Measurements from ENCODE around the gene TAOK1.

Gene TAOK1

DNA sequence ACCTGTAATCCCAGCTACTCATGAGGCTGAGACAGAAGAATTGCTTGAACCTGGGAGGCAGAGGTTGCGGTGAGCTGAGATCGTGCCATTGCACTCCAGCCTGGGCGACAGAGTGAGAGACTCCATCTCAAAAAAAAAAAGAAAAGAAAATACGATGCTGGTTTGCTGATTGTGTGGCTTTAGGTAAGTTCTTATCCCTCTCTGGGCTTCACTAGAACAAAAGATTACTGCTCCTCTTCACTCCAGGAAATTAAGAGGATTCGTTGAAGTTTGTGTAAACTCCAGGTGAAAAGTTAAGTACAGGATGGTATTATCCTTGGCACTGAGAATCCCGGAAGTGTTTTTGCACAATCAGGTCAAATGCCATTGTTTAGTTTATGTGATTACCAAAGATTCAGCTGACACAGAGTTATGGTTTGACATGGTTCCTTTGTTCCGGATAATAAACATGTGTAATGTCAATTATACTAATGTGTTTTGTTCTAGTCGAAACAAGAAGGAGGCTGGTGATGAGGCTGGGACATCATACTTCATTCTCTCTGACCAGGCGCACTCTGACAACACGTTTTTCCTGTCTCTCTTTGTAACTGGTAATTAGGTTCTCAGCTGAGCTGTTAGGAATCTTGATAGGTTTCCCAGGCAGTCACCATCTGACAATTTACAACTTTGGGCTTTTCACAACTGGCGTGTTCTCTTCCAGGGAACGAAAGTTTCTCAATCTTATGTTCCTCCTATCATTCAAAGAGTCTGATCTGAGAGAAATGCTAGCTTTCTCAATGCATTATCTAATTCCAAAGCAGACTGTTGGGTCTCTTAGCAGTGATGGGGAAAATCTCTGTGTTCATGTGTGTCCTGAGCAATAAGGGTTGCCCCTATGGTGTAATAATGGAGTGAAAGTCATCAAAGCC lies 10.8 kb upstream of the TAOK1 start:
- DNase-seq, result peak; percentile 49

DNA sequence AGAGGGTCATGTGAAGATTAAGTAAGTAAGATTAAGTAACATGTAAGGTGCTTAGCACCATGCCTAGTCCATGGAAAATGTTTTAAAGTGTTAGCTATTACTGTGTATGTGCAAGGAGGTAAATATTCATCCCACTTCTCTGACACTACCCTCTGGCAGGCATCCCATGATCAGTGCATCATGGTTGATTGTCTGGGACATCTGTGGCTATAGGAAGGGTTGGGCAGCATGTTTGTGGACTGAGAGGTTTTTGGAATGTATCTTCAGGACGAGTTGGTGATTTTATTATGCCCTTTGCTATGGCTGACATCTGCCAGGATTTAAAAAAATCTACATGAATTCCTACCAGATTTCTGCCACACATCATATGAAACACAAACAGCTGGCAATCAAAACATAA lies 6.5 kb upstream of the TAOK1 start:
- no peak for DNase-seq

- no peak for DNase-seq
Measured at GRCh38 chr17:29384901-29385300, 5.3 kb upstream of the TAOK1 start.

DNA sequence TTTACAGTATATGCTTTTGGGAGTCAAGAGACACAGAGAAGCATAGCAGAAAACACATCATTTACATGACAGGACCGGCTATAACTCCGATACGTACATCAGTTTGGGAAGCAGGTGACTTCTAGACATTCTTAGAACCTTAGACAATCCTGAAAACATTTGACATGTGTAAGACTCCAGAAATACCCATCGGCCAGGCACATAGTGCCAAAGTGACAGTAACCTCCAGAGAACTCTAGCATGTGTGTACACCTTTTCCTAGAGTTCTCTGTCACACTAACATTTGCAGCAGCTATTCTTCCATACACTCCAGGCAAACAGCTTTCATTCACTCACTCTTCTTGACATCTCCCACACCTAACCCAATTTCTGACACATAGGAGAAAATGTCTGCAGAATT lies 3.4 kb upstream of the TAOK1 start:
- no peak for DNase-seq

DNA sequence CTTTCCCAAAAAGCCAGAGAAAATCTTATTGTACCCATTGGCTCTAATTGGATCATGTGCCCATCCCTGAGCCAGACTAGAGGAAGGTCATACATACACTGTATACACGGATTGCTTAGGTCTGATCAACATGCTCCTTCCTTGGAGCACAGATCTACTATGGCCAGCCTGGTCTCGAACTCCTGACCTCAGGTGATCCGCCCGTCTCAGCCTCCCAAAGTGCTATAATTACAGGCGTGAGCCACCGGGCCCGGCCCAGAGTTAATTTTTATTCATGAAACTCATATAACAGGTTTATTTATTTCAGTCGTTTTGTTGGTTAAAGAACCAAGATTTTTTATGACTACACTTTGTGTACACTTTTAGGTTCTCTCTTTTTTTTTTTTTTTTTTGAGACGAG lies 1.2 kb upstream of the TAOK1 start:
- DNase-seq, result no peak

- DNase-seq, result peak; percentile 17
Measured at GRCh38 chr17:29390851-29391631, 878 bp downstream of the TAOK1 start.

DNA sequence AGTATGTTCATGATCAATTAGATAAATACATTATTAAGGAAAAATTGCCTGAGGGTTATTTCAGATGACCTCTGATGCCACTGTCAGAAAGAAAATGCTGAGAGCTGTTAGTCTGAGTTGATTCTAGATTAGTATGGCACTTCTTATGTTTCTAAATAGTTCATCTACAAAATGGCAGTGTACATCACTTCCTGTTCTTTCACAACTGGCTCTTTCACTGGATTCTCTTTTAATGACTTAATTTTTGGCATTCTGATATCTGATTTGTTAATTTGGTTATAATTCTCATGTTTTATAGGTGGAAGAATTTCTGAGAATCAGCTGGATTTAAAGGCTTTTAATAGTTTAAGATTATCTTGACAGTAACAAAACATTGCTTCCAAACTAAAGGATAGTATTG lies 3.3 kb downstream of the TAOK1 start:
- DNase-seq, result no peak

DNA sequence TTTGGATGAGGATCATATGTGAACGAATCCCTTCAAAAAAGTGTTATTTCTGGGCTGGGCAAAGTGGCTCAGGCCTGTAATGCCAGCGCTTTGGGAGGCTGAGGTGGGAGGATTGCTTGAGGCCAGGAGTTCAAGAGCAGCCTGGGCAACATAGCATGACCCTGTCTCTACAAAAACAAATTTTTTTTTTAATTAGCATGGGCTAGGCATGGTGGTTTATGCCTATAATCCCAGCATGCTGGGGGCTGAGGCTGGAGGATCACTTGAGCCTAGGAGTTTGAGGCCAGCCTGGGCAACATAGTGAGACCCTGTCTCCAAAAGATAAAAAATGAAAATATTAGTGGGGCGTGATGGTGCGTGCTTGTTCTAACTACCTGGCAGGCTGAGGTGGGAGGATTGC lies 4.6 kb downstream of the TAOK1 start:
- no peak for DNase-seq

DNA sequence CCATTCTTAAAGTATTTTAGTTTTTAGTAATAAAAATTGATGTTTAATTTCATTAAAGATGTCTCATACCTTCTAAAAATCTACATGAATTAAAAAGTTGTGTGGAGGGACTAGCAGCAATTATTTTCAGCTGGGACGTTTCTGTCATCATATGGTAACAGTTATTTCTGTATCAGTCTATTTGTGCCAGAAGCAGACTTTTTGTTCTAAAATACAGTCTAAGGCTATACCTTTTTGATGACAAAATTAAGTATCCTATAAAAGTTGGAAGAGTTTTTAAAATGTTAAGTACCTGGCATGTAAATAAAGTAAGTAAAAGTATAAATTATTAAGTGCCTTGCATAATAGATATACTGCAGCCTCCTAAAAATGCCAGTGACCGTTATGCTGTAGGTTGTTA lies 5.9 kb downstream of the TAOK1 start:
- DNase-seq, result no peak

GRCh38 chr17:29399634-29400033 lies 9.5 kb downstream of the TAOK1 start:
- DNase-seq, result no peak

DNA sequence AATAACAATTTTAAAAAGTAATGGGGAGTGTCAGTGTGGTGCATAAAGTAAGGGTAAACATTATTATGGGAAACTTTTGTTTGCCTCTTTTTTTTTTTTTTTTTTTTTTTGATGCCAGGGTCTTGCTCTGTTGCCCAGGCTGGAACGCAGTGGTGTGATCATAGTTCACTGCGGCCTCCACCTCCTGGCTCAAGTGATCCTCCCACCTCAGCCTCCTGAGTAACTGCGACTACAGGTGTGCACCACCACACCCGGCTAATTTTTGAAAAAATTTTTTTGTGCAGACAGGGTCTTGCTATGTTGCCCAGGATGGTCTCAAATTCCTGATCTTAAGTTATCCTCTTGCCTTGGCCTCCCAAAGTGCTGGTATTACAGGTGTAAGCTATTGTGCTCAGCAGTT lies 10.7 kb downstream of the TAOK1 start:
- DNase-seq, result no peak

GRCh38 chr17:29401258-29401657 lies 11.1 kb downstream of the TAOK1 start:
- DNase-seq, result no peak

- no peak for DNase-seq
Measured at GRCh38 chr17:29407856-29408255, 17.7 kb downstream of the TAOK1 start.

- DNase-seq, result no peak
Measured at GRCh38 chr17:29409963-29410362, 19.8 kb downstream of the TAOK1 start.

DNA sequence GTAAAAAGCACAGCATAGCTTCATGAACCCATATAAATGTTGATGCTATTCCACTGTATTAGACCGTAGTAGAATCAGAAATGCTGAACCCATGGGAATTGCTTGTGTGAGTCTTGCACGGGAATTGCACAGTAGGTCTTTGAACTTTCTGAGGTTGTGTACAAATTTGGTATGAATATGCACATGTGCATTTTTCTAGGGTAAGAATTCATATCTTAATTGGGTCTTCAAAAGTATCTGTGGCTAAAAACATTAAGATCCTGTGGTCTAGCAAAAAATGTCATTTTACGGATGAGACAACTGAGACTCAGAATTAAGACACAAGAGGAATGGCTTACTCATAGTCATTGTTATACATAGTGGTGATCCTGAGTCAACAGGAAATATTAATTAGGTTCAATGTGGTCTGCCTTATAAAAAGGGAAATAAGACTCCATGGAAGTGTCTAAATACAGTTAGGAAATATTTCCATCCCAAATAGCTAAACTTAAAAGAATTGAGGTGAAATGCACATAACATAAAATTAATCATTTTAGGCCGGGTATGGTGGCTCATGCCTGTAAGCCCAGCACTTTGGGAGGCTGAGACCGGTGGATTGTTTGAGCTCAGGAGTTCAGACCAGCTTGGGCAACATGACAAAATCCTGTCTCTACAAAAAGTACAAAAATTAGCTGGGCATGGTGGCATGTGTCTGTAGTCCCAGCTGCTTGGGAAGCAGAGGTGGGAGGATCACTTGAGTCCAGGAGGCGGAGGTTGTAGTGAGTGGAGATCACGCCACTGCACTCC lies 22.8 kb downstream of the TAOK1 start:
- DNase-seq, result no peak

DNA sequence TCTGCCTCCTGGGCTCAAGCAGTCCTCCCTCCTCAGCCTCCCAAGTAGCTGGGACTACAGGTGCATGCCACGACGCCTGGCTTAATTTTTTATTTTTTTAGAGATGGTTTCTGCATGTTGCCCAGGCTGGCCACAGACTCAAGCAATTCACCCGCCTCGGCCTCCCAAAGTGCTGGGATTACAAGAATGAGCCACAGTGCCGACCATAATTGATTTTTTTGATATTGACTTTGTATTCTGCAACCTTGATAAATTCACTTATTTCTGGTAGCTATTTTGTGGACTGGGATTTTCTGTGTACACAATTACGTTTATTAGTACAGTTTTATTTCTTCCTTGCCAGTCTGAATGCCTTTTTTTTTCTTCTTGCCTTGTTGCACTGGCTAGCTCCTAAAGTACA lies 30.0 kb downstream of the TAOK1 start:
- DNase-seq, result no peak

DNA sequence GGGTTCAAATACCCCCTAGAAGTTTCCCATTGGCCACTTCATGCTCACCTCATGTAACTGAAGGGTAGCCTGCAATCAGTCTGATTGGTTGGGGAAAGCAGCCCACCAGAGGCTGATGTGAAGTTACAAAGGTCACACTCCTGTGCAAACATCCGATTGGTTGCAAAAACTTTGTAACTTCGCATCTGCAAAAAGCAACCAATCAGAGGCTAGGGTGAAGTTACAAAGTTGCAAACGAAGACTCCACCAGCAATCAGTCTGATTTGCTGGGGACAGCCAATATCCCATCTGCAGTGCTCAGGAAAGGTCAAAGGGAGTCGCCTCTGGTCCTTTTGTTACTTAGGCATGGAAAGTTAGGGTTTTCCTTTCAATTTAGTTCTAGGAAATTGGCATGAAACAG lies 40.1 kb downstream of the TAOK1 start:
- DNase-seq, result no peak

DNA sequence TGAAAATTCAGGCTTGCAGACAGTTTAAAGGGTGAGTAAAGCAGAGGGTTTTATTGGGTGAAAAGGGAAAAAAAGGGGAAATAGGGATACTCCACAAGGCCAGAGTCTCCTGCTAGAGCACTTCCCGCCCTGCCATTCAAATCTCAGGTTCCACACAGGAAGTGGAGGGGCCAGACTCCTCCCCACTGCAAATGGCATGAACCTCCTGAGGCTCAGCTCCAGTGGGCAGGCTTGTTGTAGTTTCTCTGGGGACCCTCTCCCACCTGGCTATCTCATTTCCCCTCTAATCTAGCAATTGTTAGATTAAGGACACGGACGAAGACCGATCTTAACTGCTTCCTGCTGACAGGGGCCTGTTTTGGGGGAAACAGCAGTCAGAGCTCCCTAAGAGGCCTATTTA lies 43.4 kb downstream of the TAOK1 start:
- DNase-seq, result no peak

DNA sequence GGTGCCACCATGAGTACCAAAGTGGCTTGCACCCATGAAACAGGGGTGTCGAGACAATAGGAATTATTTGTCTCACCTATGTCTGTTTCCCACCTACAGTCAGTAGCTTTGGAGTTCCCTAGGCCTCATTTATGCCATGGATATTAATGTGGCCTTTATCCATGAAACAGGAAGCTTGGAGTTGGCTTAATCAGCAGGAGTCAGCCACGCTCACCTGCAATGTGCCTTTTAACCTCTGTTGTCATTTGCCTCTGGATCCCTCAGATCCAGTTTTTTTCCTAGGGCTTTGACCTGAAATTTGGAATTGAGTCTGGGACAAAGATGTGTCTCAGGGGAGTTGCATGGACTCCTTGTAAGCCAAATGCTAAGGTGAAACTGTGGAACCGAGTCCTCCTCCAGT lies 44.4 kb downstream of the TAOK1 start:
- no peak for DNase-seq

DNA sequence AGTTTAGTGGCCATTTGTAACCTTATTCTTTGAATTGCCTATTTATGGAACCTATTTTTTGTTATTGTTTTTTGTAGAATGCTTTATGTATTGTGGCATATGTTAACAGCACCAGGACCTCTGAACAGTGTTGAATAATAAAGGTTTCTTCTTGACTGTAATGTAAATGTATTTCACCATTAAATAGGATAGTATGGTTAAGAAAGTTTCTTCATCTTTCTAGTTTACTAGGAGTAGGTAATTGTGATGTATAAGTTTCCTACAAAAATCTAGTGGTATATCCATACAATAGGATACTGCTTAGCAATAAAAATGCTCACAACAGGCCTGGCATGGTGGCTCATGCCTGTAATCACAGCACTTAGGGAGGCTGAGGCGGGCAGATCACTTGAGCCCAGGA lies 52.3 kb downstream of the TAOK1 start:
- no peak for DNase-seq

GRCh38 chr17:29443041-29443739 lies 53.0 kb downstream of the TAOK1 start:
- DNase-seq, result no peak

DNA sequence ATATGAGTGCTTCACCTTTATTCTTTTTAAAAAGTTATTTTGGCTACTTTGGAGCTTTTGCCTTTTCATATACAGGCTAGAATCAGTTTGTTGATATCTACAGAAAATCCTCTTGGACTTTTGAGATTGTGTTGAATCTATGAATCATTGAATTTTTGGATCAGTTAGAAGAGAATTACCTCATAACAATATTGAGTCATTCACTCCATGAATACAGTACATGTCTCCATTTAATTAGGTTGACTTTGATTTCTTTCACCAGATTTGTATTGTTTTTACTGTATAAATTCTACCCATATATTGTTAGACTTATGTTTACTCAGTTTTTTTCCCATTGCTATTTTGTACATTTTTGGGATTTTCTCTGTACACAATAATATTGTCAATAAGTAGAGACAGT lies 54.4 kb downstream of the TAOK1 start:
- DNase-seq, result no peak

DNA sequence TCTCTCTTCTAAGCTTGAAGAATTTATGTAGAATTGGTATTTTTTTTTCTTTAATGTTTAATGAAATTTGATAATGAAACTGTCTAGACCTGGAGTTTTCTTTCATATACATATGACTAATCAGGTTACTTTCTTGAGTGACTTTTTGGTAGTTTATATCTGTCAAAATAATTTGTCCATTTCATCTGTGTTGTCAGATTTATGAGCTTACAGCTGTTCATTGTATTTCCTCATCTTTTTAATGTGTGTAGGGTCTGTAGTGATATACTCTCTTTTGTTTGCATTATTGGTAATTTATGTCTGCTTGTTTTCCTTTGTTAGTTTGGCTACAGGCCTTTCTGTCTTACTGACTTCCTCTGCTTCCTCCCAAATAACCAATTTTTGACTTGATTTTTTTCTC lies 55.7 kb downstream of the TAOK1 start:
- DNase-seq, result no peak

All from NCI-H1105 treated with DMSO at 0.1 percent for 48 hours (cell line).